ENCODE data around the gene SMYD3. TPM values are rescaled to one million over a fixed set of nuclear protein-coding genes. Genes with fewer than 3 reads are reported as not detected.

Gene SMYD3
- total RNA-seq, 1 donor from 2014 or later = 20.8 TPM

DNA sequence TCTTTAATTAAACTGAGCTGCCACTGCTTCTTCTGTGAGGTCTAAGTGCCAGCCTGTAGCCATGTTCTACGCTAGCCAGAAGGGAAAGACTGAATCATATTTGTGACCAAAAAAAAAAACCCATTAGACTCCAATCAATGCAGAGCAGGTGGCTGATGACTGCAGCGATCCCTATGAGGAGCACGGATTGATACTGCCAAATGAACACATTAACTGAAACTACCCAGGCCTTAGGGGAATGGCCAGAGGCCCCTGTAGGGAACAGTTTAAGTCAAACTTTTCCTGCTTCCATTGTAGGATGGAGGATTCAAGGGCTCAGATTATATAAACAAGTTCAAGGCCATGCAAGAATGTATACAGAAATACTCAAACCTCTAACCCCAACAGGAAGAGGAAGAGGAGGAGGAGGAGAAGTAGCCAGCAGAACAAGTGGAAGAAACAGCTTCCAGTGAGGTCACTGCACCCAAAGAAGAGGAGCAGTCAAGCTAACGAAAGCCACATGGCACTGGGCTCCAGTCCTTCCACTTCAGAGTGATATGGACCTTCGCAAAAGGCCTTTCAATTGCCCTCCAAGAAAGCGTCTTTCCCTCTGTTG is 328.3 kb downstream of the SMYD3 start:
- Mint-ChIP-seq H3K4me1 (peaks cover 2% of the 10 kb centered on the region), H3K4me3 (no peak overlapping the region), H3K27me3 (no peaks in the 10 kb centered on the region), H3K36me3 (ENCODE audit: low read depth) (peaks cover 17% of the 10 kb centered on the region), H3K27ac (no peak overlapping the region), H3K9me3 (no peaks in the 10 kb centered on the region)
- ChIA-PET POLR2A (no interaction called here), CTCF (no interaction called here)
- DNase-seq (no peak), ATAC-seq (ENCODE audit: low read depth) (no peak)
- TF ChIP-seq, protein P1, sequence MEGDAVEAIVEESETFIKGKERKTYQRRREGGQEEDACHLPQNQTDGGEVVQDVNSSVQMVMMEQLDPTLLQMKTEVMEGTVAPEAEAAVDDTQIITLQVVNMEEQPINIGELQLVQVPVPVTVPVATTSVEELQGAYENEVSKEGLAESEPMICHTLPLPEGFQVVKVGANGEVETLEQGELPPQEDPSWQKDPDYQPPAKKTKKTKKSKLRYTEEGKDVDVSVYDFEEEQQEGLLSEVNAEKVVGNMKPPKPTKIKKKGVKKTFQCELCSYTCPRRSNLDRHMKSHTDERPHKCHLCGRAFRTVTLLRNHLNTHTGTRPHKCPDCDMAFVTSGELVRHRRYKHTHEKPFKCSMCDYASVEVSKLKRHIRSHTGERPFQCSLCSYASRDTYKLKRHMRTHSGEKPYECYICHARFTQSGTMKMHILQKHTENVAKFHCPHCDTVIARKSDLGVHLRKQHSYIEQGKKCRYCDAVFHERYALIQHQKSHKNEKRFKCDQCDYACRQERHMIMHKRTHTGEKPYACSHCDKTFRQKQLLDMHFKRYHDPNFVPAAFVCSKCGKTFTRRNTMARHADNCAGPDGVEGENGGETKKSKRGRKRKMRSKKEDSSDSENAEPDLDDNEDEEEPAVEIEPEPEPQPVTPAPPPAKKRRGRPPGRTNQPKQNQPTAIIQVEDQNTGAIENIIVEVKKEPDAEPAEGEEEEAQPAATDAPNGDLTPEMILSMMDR (IDR thresholded peaks at IDR 0.05) = no peak
- intact Hi-C loops (cut with micrococcal nuclease) = no loop called here

DNA sequence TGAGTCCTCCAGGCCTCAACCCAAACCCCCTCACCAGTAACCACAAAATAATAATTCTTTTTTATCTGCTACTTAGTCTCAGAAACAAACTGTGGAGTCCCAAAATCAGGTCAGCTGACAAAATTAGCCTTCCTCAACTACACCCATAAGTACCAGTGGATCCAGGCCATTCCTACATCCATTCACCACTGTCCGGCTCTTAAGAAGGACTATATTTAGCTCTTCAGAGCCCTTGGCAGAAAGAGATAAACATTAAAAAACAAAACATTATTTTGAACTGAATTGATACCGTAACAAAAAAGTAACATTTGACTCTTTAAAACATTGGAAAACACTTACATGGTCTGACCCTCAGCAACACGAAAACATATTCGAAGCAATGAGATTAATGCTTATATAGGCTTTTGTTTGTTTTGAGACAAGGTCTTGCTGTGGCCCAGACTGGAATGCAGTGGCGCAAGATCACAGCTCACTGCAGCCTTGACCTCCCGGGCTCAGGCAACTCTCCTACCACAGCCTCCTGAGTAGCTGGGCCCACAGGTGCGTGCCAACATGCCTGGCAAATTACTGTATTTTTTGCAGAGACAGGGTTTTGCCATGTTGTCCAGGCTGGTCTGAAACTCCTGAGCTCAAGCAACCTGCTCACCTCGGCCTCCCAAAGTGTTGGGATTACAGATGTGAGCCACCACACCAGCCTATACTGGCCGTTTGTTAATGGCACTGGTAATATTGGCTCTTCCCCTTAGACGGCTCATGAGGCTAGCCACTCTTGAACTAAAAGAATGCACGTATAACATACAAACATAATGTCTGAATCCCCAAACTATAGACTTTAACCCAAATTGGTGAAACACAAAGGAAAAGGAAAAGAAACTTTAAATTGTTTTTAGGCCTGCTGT is 330.7 kb downstream of the SMYD3 start:
- POLR2A ChIA-PET = no interaction called here
- TF ChIP-seq, protein P1 (IDR thresholded peaks at IDR 0.05) = no peak
- CTCF ChIA-PET = no interaction called here

GRCh38 chr1:246170574-246171261 is 336.4 kb downstream of the SMYD3 start:
- DNase-seq (no peak), ATAC-seq (ENCODE audit: low read depth) (no peak)
- Mint-ChIP-seq H3K4me1 (no peaks in the 10 kb centered on the region), H3K36me3 (ENCODE audit: low read depth) (no peaks in the 10 kb centered on the region), H3K27me3 (no peaks in the 10 kb centered on the region), H3K9me3 (no peaks in the 10 kb centered on the region), H3K27ac (no peak overlapping the region), H3K4me3 (no peak overlapping the region)
- intact Hi-C loops (cut with micrococcal nuclease) = no loop called here
- TF ChIP-seq, protein P1 (IDR thresholded peaks at IDR 0.05) = no peak
- POLR2A ChIA-PET = no interaction called here
- CTCF ChIA-PET = no interaction called here

More for the DNA sequence above, 330.7 kb downstream of the SMYD3 start:
- H3K4me1 Mint-ChIP-seq = no peaks in the 10 kb centered on the region
- H3K27me3 Mint-ChIP-seq = no peaks in the 10 kb centered on the region
- intact Hi-C loops (cut with micrococcal nuclease) = no loop called here
- no peak overlapping the region for H3K27ac Mint-ChIP-seq
- H3K9me3 Mint-ChIP-seq = no peaks in the 10 kb centered on the region
- H3K36me3 Mint-ChIP-seq (ENCODE audit: low read depth) = peaks cover 17% of the 10 kb centered on the region
- ATAC-seq (ENCODE audit: low read depth) = no peak
- no peak for DNase-seq
- H3K4me3 Mint-ChIP-seq = no peak overlapping the region

DNA sequence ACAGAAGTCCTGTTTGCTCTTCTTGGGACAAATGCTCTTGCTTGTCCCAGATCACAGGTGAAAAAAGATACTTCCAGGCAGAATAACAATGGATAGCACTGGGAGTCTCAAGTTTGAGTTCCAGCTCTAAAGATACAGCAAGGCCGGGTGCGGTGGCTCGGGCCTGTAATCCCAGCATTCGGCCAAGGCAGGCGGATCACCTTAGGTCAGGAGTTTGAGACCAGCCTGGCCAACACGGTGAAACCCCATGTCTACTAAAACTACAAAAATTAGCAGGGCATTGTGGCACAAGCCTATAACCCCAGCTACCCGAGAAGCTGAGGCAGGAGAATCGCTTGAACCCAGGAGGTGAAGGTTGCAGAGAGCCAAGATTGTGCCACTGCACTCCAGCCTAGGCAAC is 337.6 kb downstream of the SMYD3 start:
- ATAC-seq (ENCODE audit: low read depth) (no peak), DNase-seq (no peak)
- Mint-ChIP-seq H3K36me3 (ENCODE audit: low read depth) (no peaks in the 10 kb centered on the region), H3K9me3 (no peaks in the 10 kb centered on the region), H3K27ac (no peak overlapping the region), H3K4me3 (no peak overlapping the region), H3K27me3 (no peaks in the 10 kb centered on the region), H3K4me1 (no peaks in the 10 kb centered on the region)
- intact Hi-C loops (cut with micrococcal nuclease) = no loop called here
- ChIA-PET CTCF (no interaction called here), POLR2A (interaction anchor here (0.6 kb wide), 1 partner anchor 116 kb away, joined by 3 read pairs; no protein-coding TSS in a partner anchor)
- TF ChIP-seq, protein P1 (IDR thresholded peaks at IDR 0.05) = no peak

DNA sequence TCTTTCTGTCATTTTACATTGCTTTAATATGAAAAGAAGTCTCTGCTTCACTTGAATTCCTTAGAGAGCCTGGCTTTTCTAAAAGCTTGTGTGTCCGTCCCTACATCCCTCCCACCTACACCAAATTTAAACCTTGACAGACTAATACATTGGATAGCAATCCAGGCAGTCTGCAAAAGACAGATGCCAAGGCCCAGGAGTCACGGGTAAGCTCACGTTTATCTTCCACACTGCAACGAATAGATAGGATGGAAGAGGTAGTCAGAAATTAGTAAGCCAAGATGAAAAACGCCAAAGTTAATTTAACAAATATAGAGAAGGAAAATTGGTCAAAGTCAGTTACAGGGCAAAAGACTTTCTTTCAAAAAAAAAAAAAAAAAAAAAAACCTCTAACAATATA is 338.1 kb downstream of the SMYD3 start:
- H3K4me3 Mint-ChIP-seq = no peak overlapping the region
- ChIA-PET POLR2A (interaction anchor here (0.6 kb wide), 1 partner anchor 117 kb away, joined by 3 read pairs; no protein-coding TSS in a partner anchor), CTCF (no interaction called here)
- H3K4me1 Mint-ChIP-seq = no peaks in the 10 kb centered on the region
- intact Hi-C loops (cut with micrococcal nuclease) = no loop called here
- TF ChIP-seq, protein P1 (IDR thresholded peaks at IDR 0.05) = no peak
- no peak for ATAC-seq (ENCODE audit: low read depth)
- H3K27me3 Mint-ChIP-seq = no peaks in the 10 kb centered on the region
- H3K9me3 Mint-ChIP-seq = no peaks in the 10 kb centered on the region
- no peak overlapping the region for H3K27ac Mint-ChIP-seq
- H3K36me3 Mint-ChIP-seq (ENCODE audit: low read depth) = no peaks in the 10 kb centered on the region
- no peak for DNase-seq
